Heart left ventricle (tissue), 16 donors: Measurements from ENCODE around the gene NEURL1. TPM values are rescaled to one million over a fixed set of nuclear protein-coding genes. Genes with fewer than 3 reads are reported as not detected.
"Not testable (repeated sequence)": the region's sequence is repeated elsewhere in the genome, so short reads cannot be mapped to it uniquely, and the experiment has no call there.

Experiments
- ATAC-seq, 4 donors: fragments of 200-7000 bp; cut with Tn5 transposase; one replicate each; pipeline ENCODE4 v1.9.1; 2020 to 2022; ENCODE audit warnings: moderate library complexity in 4 of 4, mild to moderate bottlenecking in 3 of 4, moderate number of reproducible peaks in 1 of 4
- DNase-seq, 5 donors: peaks; one replicate each; pipeline ENCODE4 v3.0.0-alpha.2; 2020
- H3K27ac ChIP-seq, 12 donors: fragments of 200-600 bp; sonication (generic) in 4 of 12; one replicate each; pipeline versions ENCODE4 v1.5.0 to v1.8.0; 2016 to 2022; ENCODE audit warnings: mild to moderate bottlenecking in 2 of 12
- H3K27me3 ChIP-seq, 9 donors: fragments of 200-600 bp; sonication (generic) in 2 of 9; one replicate each; pipeline versions ENCODE4 v1.5.1 to v1.8.0; 2016 to 2022; ENCODE audit warnings: mild to moderate bottlenecking in 3 of 9
- H3K36me3 ChIP-seq, 9 donors: fragments of 200-600 bp; sonication (generic) in 2 of 9; one replicate each; pipeline versions ENCODE4 v1.5.0 to v1.8.0; 2018 to 2022; ENCODE audit warnings: mild to moderate bottlenecking in 2 of 9
- H3K4me1 ChIP-seq, 12 donors: fragments of 200-600 bp; sonication (generic) in 4 of 12; one replicate each; pipeline versions ENCODE4 v1.5.0 to v1.8.0; 2016 to 2022; ENCODE audit warnings: mild to moderate bottlenecking in 3 of 12
- H3K4me3 ChIP-seq, 12 donors: fragments of 200-600 bp; sonication (generic) in 4 of 12; one replicate each; pipeline versions ENCODE4 v1.5.0 to v1.8.0; 2017 to 2022; ENCODE audit warnings: mild to moderate bottlenecking in 9 of 12, moderate library complexity in 4 of 12
- H3K9me3 ChIP-seq, 12 donors: fragments of 200-600 bp; sonication (generic) in 4 of 12; one replicate each; pipeline versions ENCODE4 v1.5.0 to v1.8.0; 2016 to 2022; ENCODE audit warnings: mild to moderate bottlenecking in 1 of 12
- POLR2A ChIP-seq, 2 donors: fragments of 450-650 bp; IDR thresholded peaks; one replicate each; pipeline ENCODE4 v1.6.1; 2017; ENCODE audit warnings: antibody characterized with exemption in 2 of 2, mild to moderate bottlenecking in 2 of 2, moderate library complexity in 2 of 2
- WGBS, 4 donors: extraction: QIAGEN DNeasy Blood & Tissue Kit in 2 of 4; methylation state at CpG; one replicate each; pipeline versions ENCODE4 v1.1.5 to v1.1.7; 2013 to 2018; 5-methylcytosine and 5-hydroxymethylcytosine counted together
- intact Hi-C, 10 donors: fragments of 100-400 bp; cut with DNase I; formaldehyde crosslinking; loops; one replicate each; pipeline versions ENCODE4 v1.11.1 to v1.14.2; 2022
- polyA plus RNA-seq, 2 donors: library from polyadenylated mRNA; stranded (reverse); fragments of 200-250 nt; gene quantifications; one replicate each; pipeline ENCODE4 v1.2.3, GENCODE V29; 2013
- total RNA-seq, 9 donors: library from RNA; depleted of rRNA in 2 of 9; stranded (reverse); fragments of >200 nt in 2 of 9; fragmentation: NEBNext Ultra II Directional in 3 of 9; extraction: Animal tissue kit (Norgen Biotek cat#: 25700) in 3 of 9; gene quantifications; one replicate each; pipeline versions ENCODE4 v1.1.0 to v1.2.4, GENCODE V29; 2016 to 2023
- TF ChIP-seq, protein P1 (sequence below), 12 donors: fragments of 200-600 bp; sonication (generic) in 4 of 12; IDR thresholded peaks; one replicate each; pipeline versions ENCODE4 v1.5.0 to v1.8.0; 2018 to 2022; ENCODE audit warnings: antibody characterized with exemption in 12 of 12, mild to moderate bottlenecking in 5 of 12
- donor health status: ischemic (EF 13 %, LVEDD 7.1; RV severe dilation, severe dysfunction).
- donor health status: healthy with polysubstance abuse.
- donor health status: DM: no; HTN: yes; CAD: no.
- donor health status: DM: no; HTN: no; CAD: no.
- donor health status: ischemic (EF 25% LVEDD 6.9; RV normal size, moderate dysfunction).
- donor health status: ischemic (EF 25% LVEDD 5.7; RV mildly dilated, moderate dysfunction).
- donor health status: healthy.
- donor health status: DM: yes; HTN: yes; CAD: no.
- donor health status: ischemic (EF 35%, LVEDD 5.7; RV mildly dilated, moderate dysfunction).
- donor health status: nonischemic (EF 11% LVEDD 7.7; RV severe dilation, severe dysfunction).
- donor health status: DM: yes; HTN: yes; CAD: no.
- donor health status: PGD.
- donor health status: ischemic (EF 29% LVEDD 5.4; RV normal size, mild dysfunction).
- donor health status: nonischemic (EF 23%, LVEDD 6.1; RV moderate dilation, normal function).

The NEURL1 gene
- total and polyA plus RNA-seq, 11 donors, result 0.07 to 0.64 (median 0.14) TPM; not detected in 2

DNA sequence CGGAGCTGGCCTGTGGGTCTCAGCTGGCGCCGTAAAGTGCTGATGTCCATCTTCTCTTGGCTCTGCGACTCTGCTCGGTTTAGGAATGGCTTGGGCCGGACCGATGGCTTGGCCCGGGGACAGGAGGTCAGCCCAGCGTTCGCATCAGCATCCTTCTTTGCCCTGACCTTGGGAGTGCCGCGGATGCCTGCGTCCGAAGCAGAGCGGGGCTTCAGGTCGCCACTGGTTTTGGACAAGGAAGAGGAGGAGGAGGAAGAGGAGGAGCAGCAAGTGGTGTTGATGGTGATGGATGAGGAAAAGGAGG is 109.3 kb downstream of the NEURL1 start:
- H3K36me3 ChIP-seq, result peaks cover 0 to 43% (median 27%) of the 10 kb centered on the region in 9 donors
- WGBS, 4 donors, result 92 to 96% (median 93%) methylated on average over 16 of the region's 16 CpGs

GRCh38 chr10:103603382-103603781 is 109.9 kb downstream of the NEURL1 start:
- DNase-seq (no peak), ATAC-seq (no peak)
- no peaks in the 10 kb centered on the region for H3K9me3 ChIP-seq
- peaks cover 0 to 14% (median 4%) of the 10 kb centered on the region in 12 donors for H3K4me1 ChIP-seq
- TF ChIP-seq, protein P1, sequence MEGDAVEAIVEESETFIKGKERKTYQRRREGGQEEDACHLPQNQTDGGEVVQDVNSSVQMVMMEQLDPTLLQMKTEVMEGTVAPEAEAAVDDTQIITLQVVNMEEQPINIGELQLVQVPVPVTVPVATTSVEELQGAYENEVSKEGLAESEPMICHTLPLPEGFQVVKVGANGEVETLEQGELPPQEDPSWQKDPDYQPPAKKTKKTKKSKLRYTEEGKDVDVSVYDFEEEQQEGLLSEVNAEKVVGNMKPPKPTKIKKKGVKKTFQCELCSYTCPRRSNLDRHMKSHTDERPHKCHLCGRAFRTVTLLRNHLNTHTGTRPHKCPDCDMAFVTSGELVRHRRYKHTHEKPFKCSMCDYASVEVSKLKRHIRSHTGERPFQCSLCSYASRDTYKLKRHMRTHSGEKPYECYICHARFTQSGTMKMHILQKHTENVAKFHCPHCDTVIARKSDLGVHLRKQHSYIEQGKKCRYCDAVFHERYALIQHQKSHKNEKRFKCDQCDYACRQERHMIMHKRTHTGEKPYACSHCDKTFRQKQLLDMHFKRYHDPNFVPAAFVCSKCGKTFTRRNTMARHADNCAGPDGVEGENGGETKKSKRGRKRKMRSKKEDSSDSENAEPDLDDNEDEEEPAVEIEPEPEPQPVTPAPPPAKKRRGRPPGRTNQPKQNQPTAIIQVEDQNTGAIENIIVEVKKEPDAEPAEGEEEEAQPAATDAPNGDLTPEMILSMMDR (IDR thresholded peaks at IDR 0.05), result no peak
- no peak for TF ChIP-seq POLR2A (IDR thresholded peaks at IDR 0.05)
- H3K27ac ChIP-seq, result no peak overlapping the region
- no peaks in the 10 kb centered on the region for H3K27me3 ChIP-seq
- WGBS, 4 donors, result 91 to 97% (median 95%) methylated on average over 20 to 23 of the region's 23 CpGs
- H3K36me3 ChIP-seq, result peaks cover 0 to 43% (median 27%) of the 10 kb centered on the region in 9 donors
- intact Hi-C loops, result loop anchor here in 2 of 10 donors (5.0 kb wide), 2 partner anchors 254 to 259 kb away; partner anchors contain the start of gene SH3PXD2A (in 1 of the 2)
- H3K4me3 ChIP-seq, result no peak overlapping the region

More for the DNA sequence above, 109.3 kb downstream of the NEURL1 start:
- peaks cover 0 to 19% (median 4%) of the 10 kb centered on the region in 12 donors for H3K4me1 ChIP-seq
- H3K9me3 ChIP-seq, result no peaks in the 10 kb centered on the region
- no peak overlapping the region for H3K4me3 ChIP-seq
- no peak for DNase-seq
- no peak overlapping the region for H3K27ac ChIP-seq
- no peaks in the 10 kb centered on the region for H3K27me3 ChIP-seq
- TF ChIP-seq, protein P1 (IDR thresholded peaks at IDR 0.05), result no peak
- TF ChIP-seq POLR2A (IDR thresholded peaks at IDR 0.05), result no peak
- intact Hi-C loops, result loop anchor here in 2 of 10 donors (5.0 kb wide), 2 partner anchors 254 to 259 kb away; partner anchors contain the start of gene SH3PXD2A (in 1 of the 2)
- ATAC-seq, result no peak

DNA sequence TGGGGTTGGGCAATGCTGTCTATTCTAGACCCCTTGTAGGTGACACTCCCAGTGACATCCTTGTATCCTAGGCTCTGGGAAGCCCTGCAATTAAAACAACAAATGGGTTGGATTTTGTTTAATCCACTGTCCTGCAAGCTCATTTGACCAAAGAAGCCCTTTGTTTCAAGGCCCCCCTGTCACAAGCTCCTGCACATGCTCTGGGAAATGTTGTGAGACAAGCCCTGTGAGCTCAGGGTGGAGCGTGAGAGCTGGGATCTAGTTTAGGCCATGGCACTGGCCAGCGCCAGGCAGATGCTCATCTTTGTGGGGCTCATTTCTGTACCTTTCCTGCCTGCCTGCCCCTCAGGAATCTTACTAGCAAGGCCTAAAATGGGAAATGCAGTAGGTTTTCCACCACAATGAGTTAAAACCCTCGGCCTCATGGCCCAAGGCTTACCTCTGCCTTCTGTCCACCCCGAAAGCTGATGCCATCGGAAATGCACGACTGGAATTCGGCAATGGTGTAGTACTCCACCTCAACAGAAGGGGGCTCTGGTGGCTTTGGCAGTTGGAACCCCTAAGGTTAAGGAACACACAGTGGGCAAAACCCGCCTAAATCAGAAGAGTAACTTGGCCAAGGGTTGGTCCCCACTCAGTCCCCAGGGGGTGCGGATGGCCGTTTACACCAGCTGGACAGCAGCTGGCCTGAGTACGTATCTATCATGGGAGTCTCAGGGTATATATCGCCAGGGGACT is 112.0 kb downstream of the NEURL1 start:
- Histone ChIP-seq H3K36me3 (peaks cover 0 to 63% (median 38%) of the 10 kb centered on the region in 9 donors), H3K27ac (no peak overlapping the region), H3K27me3 (no peaks in the 10 kb centered on the region)

GRCh38 chr10:103606097-103606438 is 112.6 kb downstream of the NEURL1 start:
- H3K27ac ChIP-seq, H3K27me3 ChIP-seq, ATAC-seq, DNase-seq, H3K9me3 ChIP-seq, H3K4me3 ChIP-seq: not testable (repeated sequence)
- intact Hi-C loops, result loop anchor here in 2 of 10 donors (5.0 kb wide), 2 partner anchors 41 to 61 kb away; no protein-coding TSS in a partner anchor
- peaks cover 0 to 15% (median 4%) of the 10 kb centered on the region in 12 donors for H3K4me1 ChIP-seq
- peaks cover 0 to 64% (median 38%) of the 10 kb centered on the region in 9 donors for H3K36me3 ChIP-seq
- WGBS, 4 donors, result 42 to 85% (median 65%) methylated on average over 1 of the region's 1 CpG

More for the DNA sequence above, 112.0 kb downstream of the NEURL1 start:
- ATAC-seq, result peak; percentile 24 to 66 (median 53)
- H3K9me3 ChIP-seq, result no peaks in the 10 kb centered on the region
- TF ChIP-seq POLR2A (IDR thresholded peaks at IDR 0.05), result no peak
- TF ChIP-seq, protein P1 (IDR thresholded peaks at IDR 0.05), result peak; percentile 66 to 84 (median 78)
- H3K4me3 ChIP-seq, result no peak overlapping the region
- WGBS, 4 donors, result 46 to 69% (median 57%) methylated on average over 12 of the region's 12 CpGs
- peak in 4 of 5 donors; percentile 46 to 60 (median 54) for DNase-seq
- intact Hi-C loops, result loop anchor here in 5 of 10 donors (2.0 to 5.0 kb wide), 4 partner anchors 42 to 83 kb away; no protein-coding TSS in a partner anchor
- H3K4me1 ChIP-seq, result peaks cover 0 to 10% (median 2%) of the 10 kb centered on the region in 12 donors

DNA sequence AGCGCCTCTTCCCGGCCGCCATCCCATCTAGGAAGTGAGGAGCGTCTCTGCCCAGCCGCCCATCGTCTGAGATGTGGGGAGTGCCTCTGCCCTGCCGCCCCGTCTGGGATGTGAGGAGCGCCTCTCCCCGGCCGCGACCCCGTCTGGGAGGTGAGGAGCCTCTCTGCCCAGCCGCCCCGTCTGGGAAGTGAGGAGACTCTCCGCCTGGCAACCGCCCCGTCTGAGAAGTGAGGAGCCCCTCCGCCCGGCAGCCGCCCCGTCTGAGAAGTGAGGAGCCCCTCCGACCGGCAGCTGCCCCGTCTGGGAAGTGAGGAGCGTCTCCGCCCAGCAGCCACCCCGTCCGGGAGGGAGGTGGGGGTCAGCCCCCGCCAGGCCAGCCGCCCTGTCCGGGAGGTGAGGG is 113.5 kb downstream of the NEURL1 start:
- peak in 2 of 5 donors; percentile 18 to 33 for DNase-seq

DNA sequence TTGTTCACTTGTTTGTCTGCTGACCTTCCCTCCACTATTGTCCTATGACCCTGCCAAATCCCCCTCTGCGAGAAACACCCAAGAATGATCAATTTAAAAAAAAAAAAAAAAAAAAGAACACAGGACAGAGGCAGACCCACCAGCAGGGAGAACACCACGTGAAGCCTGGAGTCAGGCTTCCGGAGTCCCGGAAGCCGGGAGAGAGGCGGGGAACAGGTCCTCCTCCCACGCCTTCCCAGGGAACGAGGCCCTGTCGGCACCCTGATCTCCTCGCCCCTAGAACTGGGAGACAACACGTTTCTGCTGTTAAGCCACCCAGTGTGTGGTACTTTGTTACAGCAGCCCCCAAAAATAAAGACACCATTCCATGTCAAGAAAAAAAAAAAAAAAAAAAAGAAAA is 114.6 kb downstream of the NEURL1 start:
- intact Hi-C loops, result loop anchor here in 2 of 10 donors (5.0 kb wide), 2 partner anchors 39 to 59 kb away; no protein-coding TSS in a partner anchor
- H3K27me3 ChIP-seq, ATAC-seq, H3K9me3 ChIP-seq, H3K4me3 ChIP-seq, H3K27ac ChIP-seq: not testable (repeated sequence)
- WGBS, 4 donors, result 71 to 80% (median 72%) methylated on average over 10 to 11 of the region's 11 CpGs
- Histone ChIP-seq H3K36me3 (peaks cover 0 to 66% (median 45%) of the 10 kb centered on the region in 9 donors), H3K4me1 (peaks cover 0 to 29% (median 10%) of the 10 kb centered on the region in 12 donors)
- DNase-seq, result peak in 2 of 5 donors; percentile 21 to 25

More for the DNA sequence above, 113.5 kb downstream of the NEURL1 start:
- H3K27ac ChIP-seq, H3K4me3 ChIP-seq, H3K9me3 ChIP-seq, ATAC-seq, H3K27me3 ChIP-seq: not testable (repeated sequence)
- Histone ChIP-seq H3K36me3 (peaks cover 0 to 65% (median 44%) of the 10 kb centered on the region in 9 donors), H3K4me1 (peaks cover 0 to 23% (median 8%) of the 10 kb centered on the region in 12 donors)
- 93 to 96% (median 94%) methylated on average over 10 to 29 of the region's 32 CpGs for WGBS, 4 donors
- intact Hi-C loops, result loop anchor here in 2 of 10 donors (5.0 kb wide), 2 partner anchors 40 to 60 kb away; no protein-coding TSS in a partner anchor
